ENCODE data around the gene GMPR2.

GRCh38 chr14:24190416-24190815 is 42.3 kb upstream of the GMPR2 start:
- no peak for TF ChIP-seq POLR2AphosphoS5 (IDR thresholded peaks at IDR 0.05; ENCODE audit: insufficient read depth in 1 of 2, low read depth in 1 of 2)
- no peak for TF ChIP-seq CTCF (IDR thresholded peaks at IDR 0.05)
- no peak for TF ChIP-seq POLR2A (IDR thresholded peaks at IDR 0.05)
